Keratinocyte (primary cell): ENCODE data around the gene PPM1H. TPM values are rescaled to one million over a fixed set of nuclear protein-coding genes. Genes with fewer than 3 reads are reported as not detected.

Experiments used
- DNase-seq: peaks from one replicate; pipeline ENCODE4 v3.0.0-alpha.2; 2011; ENCODE audit warnings: low read depth, missing footprints, low spot score
- FAIRE-seq: peaks from 2 replicates; lab custom pipeline; 2011; peaks lifted over from hg19 to GRCh38; lab: Jason Lieb, UNC
- H2AFZ ChIP-seq: 2 replicates; pipeline ENCODE4 v1.6.0; 2012; ENCODE audit warnings: low read length, control low read depth, inconsistent platforms; ENCODE audit not compliant: control insufficient read depth
- H3K27ac ChIP-seq: 2 replicates; pipeline ENCODE4 v1.5.1; 2011; ENCODE audit warnings: low read length; ENCODE audit not compliant: control insufficient read depth, insufficient read depth
- H3K27me3 ChIP-seq: 3 replicates; pipeline ENCODE4 v1.6.0; 2011; ENCODE audit warnings: low read length; ENCODE audit not compliant: control insufficient read depth, insufficient read depth; ENCODE audit errors: extremely low read depth
- H3K36me3 ChIP-seq, 2 experiments: 2 replicates in 1 of 2; 3 replicates in 1 of 2; pipeline ENCODE4 v1.5.1; 2011; ENCODE audit warnings: low read length in 2 of 2, mild to moderate bottlenecking in 1 of 2; ENCODE audit not compliant: control insufficient read depth in 2 of 2, insufficient read depth in 2 of 2; ENCODE audit errors: extremely low read depth in 1 of 2
- H3K4me1 ChIP-seq: 3 replicates; pipeline ENCODE4 v1.5.1; 2011; ENCODE audit warnings: low read length; ENCODE audit not compliant: control insufficient read depth, insufficient read depth; ENCODE audit errors: extremely low read depth
- H3K4me2 ChIP-seq: 3 replicates; pipeline ENCODE4 v1.6.0; 2011; ENCODE audit warnings: low read depth, low read length; ENCODE audit not compliant: control insufficient read depth, insufficient read depth; ENCODE audit errors: extremely low read depth
- H3K4me3 ChIP-seq, 3 experiments: fragments of 200-600 bp in 1 of 3; sonication (generic) in 1 of 3; 2 replicates in 2 of 3; 3 replicates in 1 of 3; pipeline ENCODE4 v1.5.1; 2011 to 2016; ENCODE audit warnings: low read length in 3 of 3, mild to moderate bottlenecking in 3 of 3, control low read depth in 2 of 3, inconsistent platforms in 1 of 3, low read depth in 1 of 3, mixed read lengths in 1 of 3, mixed run types in 1 of 3, moderate library complexity in 1 of 3; ENCODE audit not compliant: control insufficient read depth in 2 of 3, insufficient read depth in 2 of 3; ENCODE audit errors: extremely low read depth in 1 of 3
- H3K79me2 ChIP-seq: 2 replicates; pipeline ENCODE4 v1.6.0; 2012; ENCODE audit warnings: low read length; ENCODE audit not compliant: control insufficient read depth, insufficient read depth
- H3K9ac ChIP-seq: 3 replicates; pipeline ENCODE4 v1.6.0; 2011; ENCODE audit warnings: low read length; ENCODE audit not compliant: control insufficient read depth, insufficient read depth; ENCODE audit errors: extremely low read depth
- H3K9me1 ChIP-seq: 3 replicates; pipeline ENCODE4 v1.6.0; 2011; ENCODE audit warnings: low read length; ENCODE audit not compliant: control insufficient read depth, insufficient read depth; ENCODE audit errors: extremely low read depth
- H3K9me3 ChIP-seq: 2 replicates; pipeline ENCODE4 v1.5.1; 2012; ENCODE audit warnings: low read depth, low read length; ENCODE audit not compliant: control insufficient read depth
- H4K20me1 ChIP-seq: 3 replicates; pipeline ENCODE4 v1.6.0; 2011; ENCODE audit warnings: low read length; ENCODE audit not compliant: control insufficient read depth, insufficient read depth; ENCODE audit errors: extremely low read depth
- EZH2 ChIP-seq: IDR thresholded peaks from one replicate; pipeline ENCODE4 v1.6.1; 2012; ENCODE audit warnings: inconsistent platforms, mild to moderate bottlenecking, low read length, moderate library complexity
- dilution Hi-C: fragments of 300-500 bp; cut with MboI; formaldehyde crosslinking; loops from one replicate; pipeline ENCODE4 v1.7.0; 2020; ENCODE audit warnings: low sequenced_read_pairs; ENCODE audit not compliant: extremely low pct_ligation_motif_present
- polyA plus RNA-seq, 5 experiments: library from polyadenylated mRNA; depleted of rRNA in 3 of 5; stranded (reverse) in 3 of 5; stranded (forward) in 1 of 5; unstranded in 1 of 5; fragments of >200 nt; gene quantifications; 1 replicate in 1 of 5; 2 replicates in 3 of 5; 3 replicates in 1 of 5; pipeline versions ENCODE4 v1.2.1 to v1.2.3, GENCODE V29; 2011 to 2012; ENCODE audit warnings: missing spikeins in 2 of 5, low read depth in 1 of 5, low replicate concordance in 1 of 5
- TF ChIP-seq, protein P1 (sequence below), 3 experiments: IDR thresholded peaks in 1 of 3; conservative IDR thresholded peaks in 1 of 3; optimal IDR thresholded peaks in 1 of 3; 2 replicates in 2 of 3; 3 replicates in 1 of 3; pipeline versions ENCODE3 to v1.5.1; 2011; ENCODE audit warnings: low read length in 3 of 3, mild to moderate bottlenecking in 3 of 3, moderate library complexity in 2 of 3, control low read depth in 1 of 3, inconsistent platforms in 1 of 3; ENCODE audit not compliant: insufficient read depth in 2 of 3; ENCODE audit errors: extremely low read depth in 1 of 3

The PPM1H gene
- polyA plus RNA-seq, 1 donor (not counting 4 experiments of a cell fraction or from before 2014, with no cell fraction given): 0.09 TPM

DNA sequence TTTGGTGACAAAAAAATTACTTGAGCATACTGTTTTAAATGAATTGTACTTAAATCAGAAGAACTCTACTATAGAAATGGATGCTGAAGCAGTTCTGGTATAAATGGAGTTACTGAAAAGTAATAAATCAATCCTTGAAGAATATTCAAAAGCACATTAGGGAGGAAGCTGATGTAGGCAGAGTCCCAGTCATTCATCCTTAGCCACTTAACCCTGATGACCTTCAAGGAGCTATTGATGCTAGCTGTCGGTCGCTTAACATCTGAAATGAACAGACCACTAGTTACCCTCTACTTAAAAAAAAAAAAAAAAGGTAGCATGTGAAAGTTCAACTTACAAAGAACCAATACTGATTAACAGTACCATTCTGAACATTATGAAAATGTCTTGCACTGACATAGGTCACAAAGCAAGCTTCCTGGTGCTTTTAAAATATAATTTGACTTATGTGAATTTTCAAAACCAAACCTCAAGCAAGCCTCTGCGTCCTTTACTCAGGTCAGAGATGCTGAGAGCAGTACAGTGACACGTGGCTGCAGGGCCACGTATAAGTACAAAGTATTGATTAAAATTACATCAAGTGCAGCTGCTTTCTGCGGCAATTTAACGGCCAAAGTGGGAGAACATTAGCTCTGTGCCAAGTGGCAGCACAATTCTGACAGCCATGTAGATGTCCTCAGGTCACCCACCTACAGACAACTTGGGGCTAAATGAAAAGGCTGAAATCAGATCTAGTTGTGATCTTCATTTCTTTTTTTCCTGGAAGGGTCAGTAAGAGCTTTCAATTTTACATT lies 18.1 kb downstream of the PPM1H start:
- H3K27ac ChIP-seq: no peak overlapping the region
- TF ChIP-seq EZH2: no peak
- TF ChIP-seq, protein P1, sequence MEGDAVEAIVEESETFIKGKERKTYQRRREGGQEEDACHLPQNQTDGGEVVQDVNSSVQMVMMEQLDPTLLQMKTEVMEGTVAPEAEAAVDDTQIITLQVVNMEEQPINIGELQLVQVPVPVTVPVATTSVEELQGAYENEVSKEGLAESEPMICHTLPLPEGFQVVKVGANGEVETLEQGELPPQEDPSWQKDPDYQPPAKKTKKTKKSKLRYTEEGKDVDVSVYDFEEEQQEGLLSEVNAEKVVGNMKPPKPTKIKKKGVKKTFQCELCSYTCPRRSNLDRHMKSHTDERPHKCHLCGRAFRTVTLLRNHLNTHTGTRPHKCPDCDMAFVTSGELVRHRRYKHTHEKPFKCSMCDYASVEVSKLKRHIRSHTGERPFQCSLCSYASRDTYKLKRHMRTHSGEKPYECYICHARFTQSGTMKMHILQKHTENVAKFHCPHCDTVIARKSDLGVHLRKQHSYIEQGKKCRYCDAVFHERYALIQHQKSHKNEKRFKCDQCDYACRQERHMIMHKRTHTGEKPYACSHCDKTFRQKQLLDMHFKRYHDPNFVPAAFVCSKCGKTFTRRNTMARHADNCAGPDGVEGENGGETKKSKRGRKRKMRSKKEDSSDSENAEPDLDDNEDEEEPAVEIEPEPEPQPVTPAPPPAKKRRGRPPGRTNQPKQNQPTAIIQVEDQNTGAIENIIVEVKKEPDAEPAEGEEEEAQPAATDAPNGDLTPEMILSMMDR (optimal IDR thresholded peaks at IDR 0.05 in 1 of 3, IDR thresholded peaks at IDR 0.05 in 1 of 3, conservative IDR thresholded peaks at IDR 0.05 in 1 of 3; ENCODE audit: extremely low read depth in 1 of 3, insufficient read depth in 2 of 3, low read length in 3 of 3): no peak
- H3K4me2 ChIP-seq: no peak overlapping the region
- FAIRE-seq: no peak
- no peaks in the 10 kb centered on the region for H3K79me2 ChIP-seq
- no peaks in the 10 kb centered on the region for H3K36me3 ChIP-seq
- no peak overlapping the region for H3K9ac ChIP-seq
- no peak overlapping the region for H3K4me3 ChIP-seq
- dilution Hi-C loops: no loop called here
- H4K20me1 ChIP-seq: no peaks in the 10 kb centered on the region
- H2AFZ ChIP-seq: no peak overlapping the region
- no peak for DNase-seq
- no peaks in the 10 kb centered on the region for H3K27me3 ChIP-seq
- no peaks in the 10 kb centered on the region for H3K4me1 ChIP-seq
- no peaks in the 10 kb centered on the region for H3K9me1 ChIP-seq
- no peaks in the 10 kb centered on the region for H3K9me3 ChIP-seq

DNA sequence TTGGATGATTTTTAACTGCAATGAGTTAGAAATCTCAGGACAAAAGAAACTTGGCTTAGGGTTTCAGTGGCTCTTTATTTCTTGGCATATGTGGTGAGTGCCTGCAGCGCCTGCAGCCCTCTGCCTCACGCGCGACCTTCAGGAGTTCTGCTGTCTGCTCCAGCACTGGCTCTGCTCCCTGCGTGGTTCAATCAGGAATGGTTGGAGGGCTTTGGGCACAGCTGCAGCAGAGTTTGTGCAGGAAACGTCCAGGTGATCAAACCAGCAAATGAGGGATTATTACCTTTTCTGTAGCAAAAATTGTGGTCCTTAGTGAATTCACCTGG lies 19.8 kb downstream of the PPM1H start:
- no peak for DNase-seq
- Histone ChIP-seq H3K4me3 (no peak overlapping the region), H3K9ac (no peak overlapping the region), H4K20me1 (no peaks in the 10 kb centered on the region), H3K9me1 (no peaks in the 10 kb centered on the region), H3K36me3 (no peaks in the 10 kb centered on the region), H3K4me2 (no peak overlapping the region), H3K4me1 (no peaks in the 10 kb centered on the region), H3K27ac (no peak overlapping the region), H3K9me3 (no peaks in the 10 kb centered on the region), H2AFZ (no peak overlapping the region), H3K27me3 (no peaks in the 10 kb centered on the region), H3K79me2 (no peaks in the 10 kb centered on the region)
- TF ChIP-seq, protein P1 (optimal IDR thresholded peaks at IDR 0.05 in 1 of 3, IDR thresholded peaks at IDR 0.05 in 1 of 3, conservative IDR thresholded peaks at IDR 0.05 in 1 of 3; ENCODE audit: extremely low read depth in 1 of 3, insufficient read depth in 2 of 3, low read length in 3 of 3): no peak
- no peak for TF ChIP-seq EZH2
- dilution Hi-C loops: no loop called here
- no peak for FAIRE-seq
